Mammary epithelial cell (primary cell): Measurements from ENCODE around the gene NR1I2.

Experiments
- CTCF ChIP-seq, 2 donors: IDR thresholded peaks in 1 of 2; conservative IDR thresholded peaks in 1 of 2; 2 replicates each; pipeline ENCODE4 v1.5.1; 2011 to 2012; ENCODE audit warnings: inconsistent platforms in 2 of 2, low read length in 2 of 2, mild to moderate bottlenecking in 2 of 2, control low read depth in 1 of 2, low read depth in 1 of 2; ENCODE audit not compliant: insufficient read depth in 1 of 2; ENCODE audit errors: extremely low read depth in 1 of 2
- EZH2 ChIP-seq: IDR thresholded peaks from 2 replicates; pipeline ENCODE4 v1.6.1; 2012; ENCODE audit warnings: low read length, inconsistent platforms, borderline replicate concordance

GRCh38 chr3:119747357-119747756 lies 34.5 kb upstream of the NR1I2 start:
- TF ChIP-seq EZH2 (no peak), CTCF (conservative IDR thresholded peaks at IDR 0.05 in 1 of 2, IDR thresholded peaks at IDR 0.05 in 1 of 2; ENCODE audit: extremely low read depth in 1 of 2, insufficient read depth in 1 of 2, low read depth in 1 of 2, low read length in 2 of 2) (no peak)
